HepG2 (cell line): ENCODE data around the gene TIPIN.

Experiments used
- SALL2 ChIP-seq: sonication (generic); formaldehyde crosslinking; IDR thresholded peaks from 2 replicates; pipeline ENCODE4 v1.8.1; 2023; ENCODE audit warnings: mild to moderate bottlenecking, missing genetic modification reagents, inconsistent platforms
- ZBTB49 ChIP-seq: sonication (generic); formaldehyde crosslinking; IDR thresholded peaks from 2 replicates; pipeline ENCODE4 v1.4.0; 2020; ENCODE audit warnings: missing genetic modification reagents, borderline replicate concordance

DNA sequence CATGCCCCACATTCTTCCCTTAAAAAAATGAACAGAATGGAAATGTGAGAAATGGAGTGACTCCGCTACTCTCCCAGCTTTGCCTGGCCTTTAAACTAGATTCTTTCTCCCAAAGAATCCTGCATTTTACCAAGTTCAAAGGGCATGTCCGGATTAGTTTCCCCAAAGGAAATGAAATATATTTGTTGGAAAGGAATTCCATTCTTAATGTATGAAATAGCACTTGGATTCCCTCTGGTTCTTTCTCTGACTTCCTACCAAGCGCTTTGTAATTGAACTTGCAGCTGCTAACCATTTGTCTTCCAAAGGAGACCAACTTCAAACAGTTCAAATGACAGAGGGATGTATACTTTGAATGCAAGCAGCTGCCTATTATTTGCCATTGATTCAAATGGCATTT, 49.1 kb upstream of the TIPIN start:
- TF ChIP-seq ZBTB49 (CRISPR knock-in tag) (no peak), SALL2 (CRISPR knock-in tag) (no peak)
